Measurements from ENCODE around the gene PKDREJ.

GRCh38 chr22:46239261-46240048 lies 23.7 kb downstream of the PKDREJ start:
- TF ChIP-seq EZH2 (IDR thresholded peaks at IDR 0.05; ENCODE audit: borderline replicate concordance, insufficient read depth, low read length, poor library complexity, severe bottlenecking) (no peak), POLR2AphosphoS5 (IDR thresholded peaks at IDR 0.05) (no peak), CTCF (IDR thresholded peaks at IDR 0.05; ENCODE audit: poor library complexity, severe bottlenecking) (no peak), EP300 (conservative IDR thresholded peaks at IDR 0.05; ENCODE audit: poor library complexity, severe bottlenecking) (no peak), RAD21 (conservative IDR thresholded peaks at IDR 0.05) (no peak), REST (IDR thresholded peaks at IDR 0.05; ENCODE audit: borderline replicate concordance) (no peak), TAF1 (IDR thresholded peaks at IDR 0.05; ENCODE audit: low read depth) (no peak), SMC3 (conservative IDR thresholded peaks at IDR 0.05; ENCODE audit: poor library complexity) (no peak)
